OCI-LY3 (cell line): ENCODE results near the gene GAB2.

Experiments used
- EZH2phosphoT487 ChIP-seq: fragments of 200-600 bp; shearing (Covaris generic); IDR thresholded peaks from 2 replicates; pipeline ENCODE4 v1.6.1; 2018; ENCODE audit warnings: antibody characterized with exemption, mixed run types, low read depth
- TF ChIP-seq, protein P1 (sequence below): fragments of 200-600, 300-600 bp; sonication (generic); IDR thresholded peaks from 2 replicates; pipeline ENCODE4 v1.5.1; 2014; ENCODE audit warnings: antibody characterized with exemption, low read length, low read depth

DNA sequence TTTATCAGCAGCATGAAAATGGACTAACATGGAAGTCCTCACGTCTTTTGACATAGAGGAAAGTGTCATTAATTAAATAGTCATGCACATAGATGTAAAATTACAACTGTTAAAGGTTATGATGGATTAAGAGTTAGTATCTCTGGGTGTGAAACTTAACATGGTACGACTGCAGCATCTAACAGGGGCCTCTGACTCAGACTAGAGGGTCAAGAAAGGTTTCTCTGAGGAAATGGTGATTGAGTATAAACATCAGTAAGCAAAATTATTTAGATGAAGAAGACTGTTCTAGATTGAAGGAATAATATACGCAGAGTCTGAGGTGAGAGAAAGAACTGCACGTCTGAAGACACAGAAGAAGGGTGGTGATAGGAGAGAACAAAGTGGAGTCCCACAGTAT is 42.1 kb upstream of the GAB2 start:
- TF ChIP-seq, protein P1, sequence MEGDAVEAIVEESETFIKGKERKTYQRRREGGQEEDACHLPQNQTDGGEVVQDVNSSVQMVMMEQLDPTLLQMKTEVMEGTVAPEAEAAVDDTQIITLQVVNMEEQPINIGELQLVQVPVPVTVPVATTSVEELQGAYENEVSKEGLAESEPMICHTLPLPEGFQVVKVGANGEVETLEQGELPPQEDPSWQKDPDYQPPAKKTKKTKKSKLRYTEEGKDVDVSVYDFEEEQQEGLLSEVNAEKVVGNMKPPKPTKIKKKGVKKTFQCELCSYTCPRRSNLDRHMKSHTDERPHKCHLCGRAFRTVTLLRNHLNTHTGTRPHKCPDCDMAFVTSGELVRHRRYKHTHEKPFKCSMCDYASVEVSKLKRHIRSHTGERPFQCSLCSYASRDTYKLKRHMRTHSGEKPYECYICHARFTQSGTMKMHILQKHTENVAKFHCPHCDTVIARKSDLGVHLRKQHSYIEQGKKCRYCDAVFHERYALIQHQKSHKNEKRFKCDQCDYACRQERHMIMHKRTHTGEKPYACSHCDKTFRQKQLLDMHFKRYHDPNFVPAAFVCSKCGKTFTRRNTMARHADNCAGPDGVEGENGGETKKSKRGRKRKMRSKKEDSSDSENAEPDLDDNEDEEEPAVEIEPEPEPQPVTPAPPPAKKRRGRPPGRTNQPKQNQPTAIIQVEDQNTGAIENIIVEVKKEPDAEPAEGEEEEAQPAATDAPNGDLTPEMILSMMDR = no peak
- TF ChIP-seq EZH2phosphoT487 = no peak
